GM18526 (cell line): ENCODE data around the gene CTSD.

ENCODE experiments used
- POLR2A ChIP-seq: IDR thresholded peaks from 3 replicates; pipeline ENCODE4 v1.6.1; 2011; ENCODE audit not compliant: insufficient read length; ENCODE audit errors: extremely low read depth

Gene CTSD

GRCh38 chr11:1744137-1744886 lies 19.4 kb downstream of the CTSD start:
- no peak for TF ChIP-seq POLR2A

- no peak for TF ChIP-seq POLR2A
Measured at GRCh38 chr11:1743585-1744136, 20.1 kb downstream of the CTSD start.

GRCh38 chr11:1742869-1743584 lies 20.7 kb downstream of the CTSD start:
- no peak for TF ChIP-seq POLR2A

- no peak for TF ChIP-seq POLR2A
Measured at GRCh38 chr11:1742371-1742770, 21.4 kb downstream of the CTSD start.

DNA sequence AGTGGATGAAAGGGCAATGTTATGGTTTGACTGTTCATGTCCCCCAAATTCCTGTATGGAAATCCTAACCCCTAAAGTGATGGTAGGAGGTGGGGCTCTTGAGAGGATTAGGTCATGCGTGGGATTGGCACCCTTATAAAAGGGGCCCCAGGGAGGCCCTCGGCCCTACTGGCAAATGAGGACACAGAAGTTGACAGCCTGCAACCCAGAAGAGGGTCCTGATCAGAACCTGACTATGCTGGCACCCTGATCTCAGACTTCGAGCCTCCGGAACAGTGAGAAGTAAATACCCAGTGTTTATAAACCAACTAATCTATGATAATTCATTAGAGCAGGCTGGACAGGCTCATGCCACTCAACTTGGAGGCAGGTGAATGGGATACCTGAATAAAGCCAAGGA lies 22.0 kb downstream of the CTSD start:
- TF ChIP-seq POLR2A = no peak

GRCh38 chr11:1740786-1741530 lies 22.8 kb downstream of the CTSD start:
- TF ChIP-seq POLR2A = no peak

DNA sequence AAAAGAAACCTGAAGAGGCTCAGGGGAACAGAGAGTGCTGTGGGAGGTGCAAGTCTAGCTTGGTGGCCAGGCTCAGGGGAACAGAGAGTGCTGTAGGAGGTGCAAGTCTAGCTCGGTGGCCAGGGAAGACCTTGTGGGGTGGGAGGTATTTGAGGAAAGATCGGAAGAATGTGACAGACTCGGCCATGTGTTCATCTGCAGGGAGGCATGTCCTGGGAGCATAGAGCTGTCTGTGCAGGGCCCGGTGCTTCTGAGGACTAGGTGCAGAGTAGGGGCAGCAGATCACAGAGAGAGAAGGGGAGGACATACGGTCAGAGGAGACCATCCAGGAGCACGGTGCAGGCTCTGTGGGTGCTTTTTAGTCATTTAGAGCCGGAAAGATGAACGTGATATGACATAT lies 24.2 kb downstream of the CTSD start:
- no peak for TF ChIP-seq POLR2A

- TF ChIP-seq POLR2A = no peak
Measured at GRCh38 chr11:1738380-1738779, 25.3 kb downstream of the CTSD start.

GRCh38 chr11:1737080-1737757 lies 26.5 kb downstream of the CTSD start:
- no peak for TF ChIP-seq POLR2A

- TF ChIP-seq POLR2A = no peak
Measured at GRCh38 chr11:1736447-1736992, 27.2 kb downstream of the CTSD start.

DNA sequence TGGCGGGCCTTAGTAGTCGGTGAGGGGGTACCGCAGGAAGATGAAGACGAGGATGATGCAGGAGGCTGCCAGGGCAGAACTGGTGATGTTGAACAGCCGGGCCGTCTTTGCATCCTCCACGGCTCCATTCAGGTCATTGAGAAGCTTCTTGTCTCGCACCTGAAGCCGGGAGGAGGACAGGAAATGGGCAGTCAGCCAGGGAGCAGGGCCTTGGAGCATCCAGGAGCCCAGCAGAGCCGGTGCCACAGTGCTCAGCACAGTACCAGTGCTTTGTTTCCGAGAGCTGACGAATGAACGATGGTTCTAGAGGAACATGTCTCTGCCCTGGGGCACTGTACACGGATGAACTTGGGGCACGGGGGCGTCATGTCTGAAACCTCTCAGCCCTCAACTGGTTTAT lies 28.5 kb downstream of the CTSD start:
- TF ChIP-seq POLR2A = no peak

GRCh38 chr11:1734641-1735081 lies 29.1 kb downstream of the CTSD start:
- TF ChIP-seq POLR2A = no peak

GRCh38 chr11:1733716-1734640 lies 29.7 kb downstream of the CTSD start:
- no peak for TF ChIP-seq POLR2A
